Measurements from ENCODE around the gene GPR15LG.

Gene GPR15LG

DNA sequence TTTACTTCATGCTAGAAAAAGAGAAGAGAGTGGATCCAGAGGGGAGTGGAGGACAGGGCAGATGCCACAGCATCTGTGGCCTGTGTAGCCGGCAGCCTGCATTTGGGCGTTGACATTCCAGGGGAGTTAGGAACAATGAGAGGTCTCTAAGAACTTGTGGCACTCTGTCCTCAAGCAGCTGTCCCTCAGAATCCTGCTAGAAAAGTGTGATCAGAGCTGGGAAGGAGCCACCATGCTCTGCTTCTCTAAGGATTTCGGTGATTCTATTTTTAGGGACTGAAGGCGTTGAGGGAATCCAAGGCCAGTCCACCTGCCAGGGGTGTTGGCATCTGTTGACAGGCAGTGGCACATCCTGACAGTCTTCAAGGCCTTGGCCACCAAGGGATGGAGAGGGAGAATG lies 44.1 kb downstream of the GPR15LG start:
- no peak for DNase-seq

DNA sequence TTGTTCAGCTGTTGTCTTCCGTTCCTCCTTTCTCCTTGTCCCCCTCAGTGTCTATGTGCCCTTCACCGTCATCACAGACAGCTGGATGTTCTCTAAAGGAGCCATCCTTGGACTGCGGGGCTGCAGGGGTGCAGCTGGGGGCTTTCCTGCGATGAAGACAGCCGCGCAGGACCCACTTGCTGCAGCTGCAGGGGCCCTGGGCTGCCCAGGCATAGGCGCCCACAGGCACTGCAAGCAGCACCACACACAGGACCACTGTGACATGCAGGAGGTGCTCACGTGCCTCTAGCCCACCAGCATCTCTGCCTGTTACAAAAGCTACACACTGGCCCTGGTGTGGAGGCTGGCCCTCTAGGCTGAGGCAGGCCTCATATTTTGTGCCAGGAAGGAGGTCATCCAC lies 48.3 kb downstream of the GPR15LG start:
- DNase-seq, result no peak

DNA sequence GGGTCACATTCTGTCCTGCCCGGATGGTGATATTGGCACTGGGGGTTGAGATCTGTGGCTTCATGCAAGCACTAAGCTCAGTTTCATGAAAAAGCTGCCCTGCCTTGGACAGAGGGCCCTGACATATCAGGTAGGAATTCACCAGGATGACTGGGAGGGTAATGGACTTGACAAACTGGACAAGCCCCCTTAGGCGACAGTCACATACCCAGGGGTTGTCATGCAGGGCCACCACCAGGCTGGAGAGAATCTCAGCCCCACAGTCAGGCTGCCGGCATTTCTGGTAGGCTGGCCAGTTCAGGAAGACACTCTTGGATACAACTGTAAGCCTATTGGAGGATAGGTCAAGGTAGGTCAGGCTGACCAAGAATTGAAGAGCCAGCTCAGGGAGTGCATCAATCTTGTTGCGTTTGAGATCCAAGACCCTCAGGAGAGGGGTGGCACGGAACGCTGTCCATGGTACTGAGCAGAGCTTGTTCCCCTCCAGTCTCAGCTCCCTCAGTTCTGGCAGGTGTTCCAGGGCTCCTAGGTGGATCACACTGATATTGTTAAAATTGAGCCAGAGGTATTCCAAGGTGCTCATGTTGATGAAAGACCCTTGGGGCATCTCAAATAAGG lies 50.9 kb downstream of the GPR15LG start:
- no peak for DNase-seq

DNA sequence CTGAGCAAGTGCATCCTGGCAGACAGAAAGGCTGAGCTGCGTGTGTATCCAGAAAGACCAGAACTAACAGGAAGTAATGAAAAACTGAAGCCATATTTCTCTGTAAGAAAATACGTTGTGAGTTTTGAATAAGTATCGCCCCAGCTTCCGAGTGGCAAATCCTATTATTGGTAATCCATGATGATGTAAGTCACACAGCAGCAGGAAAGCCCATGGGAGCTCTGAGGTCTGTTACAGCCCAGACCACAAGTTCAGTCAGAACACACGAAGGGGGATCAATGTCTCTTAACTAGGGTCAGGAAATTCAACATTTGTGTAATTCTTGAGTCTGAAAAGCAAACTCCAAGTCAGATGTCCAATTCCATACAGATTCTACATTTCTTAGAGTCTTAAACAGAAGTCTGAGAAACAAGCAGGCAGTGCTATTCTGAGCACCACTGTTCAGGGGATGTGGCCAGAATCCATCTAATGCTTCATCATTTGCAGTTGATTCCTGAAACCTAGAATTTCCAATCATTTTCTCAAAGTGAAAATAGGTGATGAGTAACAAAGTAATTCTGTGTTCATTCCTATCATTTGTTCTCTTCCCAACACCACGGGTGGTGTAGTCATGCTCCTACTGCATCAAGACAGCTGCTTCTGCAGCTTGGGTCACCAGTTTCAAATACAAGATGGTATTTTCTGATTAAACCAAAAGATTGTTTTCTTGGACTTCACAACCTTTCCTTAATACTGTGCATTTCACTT lies 52.0 kb downstream of the GPR15LG start, which contains the start of gene LRIT2:
LRIT2 (minus strand) TSS at position 118 of the 747 bp plus-strand sequence; CDS start at position 94, 24 bp downstream.
- DNase-seq, result no peak

DNA sequence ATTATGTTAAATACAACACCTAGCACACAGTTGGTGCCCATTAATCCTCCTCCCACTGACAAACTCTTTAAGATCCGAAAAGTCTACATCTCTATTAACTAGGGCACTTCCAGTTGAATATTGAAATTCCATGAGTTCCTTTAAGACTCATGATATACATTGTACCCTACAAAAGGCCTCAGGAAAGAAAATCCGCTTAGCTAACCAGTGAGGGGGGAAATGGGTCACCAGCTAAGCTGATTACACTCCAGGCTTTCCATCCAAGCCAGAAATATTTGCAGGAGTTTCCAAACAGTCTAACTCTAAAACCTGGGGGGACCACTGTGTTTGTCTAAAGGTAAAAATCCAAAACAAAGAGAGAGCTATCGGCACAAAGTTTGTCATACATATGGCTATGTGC lies 53.0 kb downstream of the GPR15LG start:
- no peak for DNase-seq

DNA sequence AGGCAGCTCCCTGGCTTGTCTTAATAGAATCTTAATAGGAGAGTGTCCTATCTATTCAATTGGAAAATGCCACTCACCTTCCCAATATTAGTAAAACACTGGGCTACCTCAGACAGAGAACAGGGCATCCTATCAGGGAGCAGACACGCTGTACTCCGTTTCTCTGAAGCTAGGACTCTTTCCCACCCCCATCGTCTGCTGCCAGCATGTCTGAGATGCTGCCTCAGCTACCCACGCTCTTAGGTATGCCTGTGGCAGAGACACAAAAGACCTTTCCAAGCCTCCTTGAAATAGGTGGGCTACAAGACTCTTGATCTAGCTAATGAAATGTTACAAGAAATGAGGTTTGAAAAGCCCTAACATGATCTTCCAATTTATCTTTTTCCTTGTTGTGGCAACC lies 54.2 kb downstream of the GPR15LG start:
- DNase-seq, result no peak

DNA sequence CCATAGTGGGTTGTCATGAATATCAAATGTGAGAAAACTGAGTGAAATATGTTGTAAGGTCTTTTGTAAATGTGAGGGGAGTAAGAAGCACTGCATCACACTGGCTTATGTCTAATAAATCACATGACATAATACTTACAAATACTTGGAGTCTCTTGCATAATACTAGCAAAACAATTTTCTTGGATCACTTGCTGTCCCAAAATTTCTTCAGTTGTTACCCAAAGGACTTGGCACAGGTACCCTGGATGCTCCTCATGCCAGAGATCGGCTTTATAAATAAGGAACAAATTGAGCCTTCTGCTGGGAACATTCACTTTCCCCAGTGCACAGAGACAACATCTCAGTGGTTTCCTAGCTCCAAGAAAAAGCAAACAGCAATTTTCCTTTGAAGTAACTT lies 56.8 kb downstream of the GPR15LG start:
- DNase-seq, result no peak

DNA sequence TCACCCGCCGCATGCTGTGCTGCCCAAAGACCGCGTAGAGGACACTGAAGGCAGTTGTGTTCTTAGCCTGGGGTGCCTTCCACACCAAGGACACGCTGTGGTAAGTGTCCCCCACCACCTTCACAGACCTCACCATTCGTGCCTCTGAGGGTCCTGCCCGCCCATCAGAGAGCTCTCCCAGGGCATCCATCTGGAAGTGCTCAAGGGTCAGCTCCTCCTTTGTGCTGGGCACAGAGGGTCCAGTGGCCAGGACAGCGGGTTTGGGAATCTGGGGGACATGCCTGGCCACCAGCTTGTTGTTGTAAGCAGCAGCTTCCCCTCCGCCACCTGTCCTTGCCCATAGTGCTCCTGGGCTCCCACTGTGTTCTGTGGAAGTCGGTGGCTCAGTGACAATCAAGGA lies 58.8 kb downstream of the GPR15LG start:
- DNase-seq, result no peak

DNA sequence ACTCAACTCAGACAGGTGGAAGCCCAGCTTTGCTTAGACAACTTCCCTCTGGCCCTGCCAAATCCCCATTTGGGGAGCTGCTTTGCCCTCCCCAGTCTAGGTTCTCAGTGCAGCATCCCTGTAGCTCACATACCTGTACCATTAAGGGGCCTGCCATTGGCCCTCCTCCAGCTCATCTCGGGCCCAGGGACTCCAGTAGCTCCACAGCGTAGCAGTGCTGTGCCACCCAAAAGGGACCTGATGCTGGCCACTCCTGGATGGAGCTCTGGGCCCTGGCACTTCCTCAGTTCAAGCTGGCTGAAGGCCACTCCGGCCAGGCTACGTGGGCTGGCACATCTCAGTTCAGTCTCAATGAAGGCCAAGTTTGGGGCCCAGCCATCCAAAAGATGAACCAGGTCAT lies 60.3 kb downstream of the GPR15LG start:
- DNase-seq, result no peak

DNA sequence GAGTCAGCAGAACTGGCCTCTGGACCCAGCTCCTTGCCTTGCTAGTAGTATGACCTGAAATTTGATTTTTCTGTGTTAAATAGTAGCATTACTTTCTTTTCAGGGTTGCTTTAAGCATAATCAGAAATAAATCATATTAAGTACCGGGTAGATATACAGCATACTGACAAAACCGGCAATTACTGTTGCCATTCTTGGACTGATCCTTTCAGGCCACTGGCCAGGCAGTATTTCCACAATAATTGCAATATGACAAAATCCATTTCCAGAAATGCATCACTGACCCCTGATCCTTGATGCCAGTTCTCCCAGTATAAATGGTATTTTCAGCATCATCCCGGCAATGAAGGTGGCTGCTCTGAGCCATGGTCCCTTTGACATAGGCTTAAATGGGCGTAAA lies 60.9 kb downstream of the GPR15LG start:
- DNase-seq, result no peak

Measured in AML-193 (cell line).